ENCODE results near the gene KCP. TPM values are rescaled to one million over a fixed set of nuclear protein-coding genes. Genes with fewer than 3 reads are reported as not detected.

KCP gene
- total and polyA plus RNA-seq, 10 of the 15 experiments (the other 5 are each of a cell fraction or from before 2014, with no cell fraction given): 0.05 to 7.8 (median 2.5) TPM

- TF ChIP-seq REST (IDR thresholded peaks at IDR 0.05; ENCODE audit: low read depth, low read length) (no peak), SIN3A (IDR thresholded peaks at IDR 0.05; ENCODE audit: low read depth, low read length) (no peak), RBBP5 (conservative IDR thresholded peaks at IDR 0.05) (no peak), PKNOX1 (IDR thresholded peaks at IDR 0.05) (peak; percentile 47), RELA (IDR thresholded peaks at IDR 0.05; ENCODE audit: borderline replicate concordance, partially characterized antibody) (no peak), BCLAF1 (IDR thresholded peaks at IDR 0.05) (no peak), ZNF207 (IDR thresholded peaks at IDR 0.05; ENCODE audit: borderline replicate concordance) (no peak), RCOR1 (conservative IDR thresholded peaks at IDR 0.05; ENCODE audit: low read depth, low read length) (no peak), RAD21 (IDR thresholded peaks at IDR 0.05; ENCODE audit: insufficient read depth, low read depth, low read length) (peak; percentile 92), SMAD5 (IDR thresholded peaks at IDR 0.05; ENCODE audit: low read depth) (no peak), YBX1 (IDR thresholded peaks at IDR 0.05) (no peak), ATF7 (IDR thresholded peaks at IDR 0.05; ENCODE audit: low read depth) (no peak), ZNF622 (IDR thresholded peaks at IDR 0.05) (no peak), KAT2A (conservative IDR thresholded peaks at IDR 0.05; ENCODE audit: control insufficient read depth, low read depth, low read length) (no peak), RELB (IDR thresholded peaks at IDR 0.05; ENCODE audit: low read depth) (no peak), SMARCA5 (IDR thresholded peaks at IDR 0.05) (peak; percentile 53; the same call in 1 of the 2 replicates), HDGF (IDR thresholded peaks at IDR 0.05) (peak; percentile 55; the same call in 1 of the 2 replicates), POLR2AphosphoS5 (IDR thresholded peaks at IDR 0.05; ENCODE audit: low read length) (no peak), TARDBP (IDR thresholded peaks at IDR 0.05; ENCODE audit: borderline replicate concordance) (no peak), SUPT20H (IDR thresholded peaks at IDR 0.05; ENCODE audit: borderline replicate concordance, control insufficient read depth, low read depth, low read length) (no peak)
Observed at GRCh38 chr7:128904381-128905197, 5.9 kb downstream of the KCP start (continued).

Data from GM12878 (cell line).